Measurements from ENCODE around the gene CORIN.

Gene CORIN

GRCh38 chr4:47640911-47641310, 197.0 kb downstream of the CORIN start:
- TF ChIP-seq CTCF (conservative IDR thresholded peaks at IDR 0.05; ENCODE audit: low read depth), result no peak
- POLR2A ChIA-PET (ENCODE audit: low non-redundant PET), result no interaction called here
- no peak overlapping the region for H3K27ac ChIP-seq
- DNase-seq (ENCODE audit: low spot score), result no peak
- CTCF ChIA-PET, result no interaction called here

- ChIA-PET CTCF (no interaction called here), POLR2A (ENCODE audit: low non-redundant PET) (no interaction called here)
- DNase-seq (ENCODE audit: low spot score), result no peak
- no peak for TF ChIP-seq CTCF (conservative IDR thresholded peaks at IDR 0.05; ENCODE audit: low read depth)
- no peak overlapping the region for H3K27ac ChIP-seq
Measured at GRCh38 chr4:47639531-47639930, 198.3 kb downstream of the CORIN start.

DNA sequence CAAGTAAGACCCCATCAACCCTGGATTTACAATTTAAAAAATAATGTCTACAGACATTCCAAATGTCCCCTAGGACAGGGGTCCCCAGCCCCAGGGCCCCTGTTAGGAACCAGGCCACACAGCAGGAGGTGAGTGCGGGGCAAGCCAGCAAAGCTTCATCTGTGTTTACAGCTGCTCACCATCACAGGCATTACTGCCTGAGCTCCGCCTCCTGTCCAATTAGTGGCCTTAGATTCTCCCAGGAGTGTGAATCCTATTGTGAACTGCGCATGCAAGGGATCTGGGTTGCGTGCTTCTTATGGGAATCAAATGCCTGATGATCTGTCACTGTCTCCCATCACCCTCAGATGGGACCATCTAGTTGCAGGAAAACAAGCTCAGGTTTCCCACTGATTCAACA, 206.7 kb downstream of the CORIN start:
- ChIA-PET CTCF (no interaction called here), POLR2A (ENCODE audit: low non-redundant PET) (no interaction called here)
- no peak overlapping the region for H3K27ac ChIP-seq
- no peak for DNase-seq (ENCODE audit: low spot score)
- no peak for TF ChIP-seq CTCF (conservative IDR thresholded peaks at IDR 0.05; ENCODE audit: low read depth)

DNA sequence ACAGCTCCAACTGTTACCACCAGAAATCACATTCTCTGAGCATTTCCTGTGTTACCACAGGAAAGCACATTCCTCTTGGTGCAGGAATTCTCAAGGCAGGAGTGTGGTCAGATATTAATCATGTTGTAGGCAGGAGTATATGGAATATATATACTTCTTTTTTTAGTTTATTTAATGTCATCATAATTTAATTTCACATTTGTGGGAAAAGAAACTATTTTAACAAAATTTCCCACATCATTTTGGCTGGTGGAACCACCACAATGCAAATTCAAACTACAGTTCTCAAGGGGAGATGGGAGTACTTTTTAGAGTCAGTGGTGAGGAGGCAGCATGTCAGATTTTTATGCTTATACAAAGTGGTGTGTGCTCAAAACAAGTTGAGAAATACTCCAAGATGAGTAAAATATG, 213.8 kb downstream of the CORIN start:
- no peak for DNase-seq (ENCODE audit: low spot score)
- no peak for TF ChIP-seq CTCF (conservative IDR thresholded peaks at IDR 0.05; ENCODE audit: low read depth)
- POLR2A ChIA-PET (ENCODE audit: low non-redundant PET), result no interaction called here
- no peak overlapping the region for H3K27ac ChIP-seq
- CTCF ChIA-PET, result no interaction called here

GRCh38 chr4:47621181-47621580, 216.7 kb downstream of the CORIN start:
- POLR2A ChIA-PET (ENCODE audit: low non-redundant PET), result no interaction called here
- no peak overlapping the region for H3K27ac ChIP-seq
- no peak for TF ChIP-seq CTCF (conservative IDR thresholded peaks at IDR 0.05; ENCODE audit: low read depth)
- no peak for DNase-seq (ENCODE audit: low spot score)
- CTCF ChIA-PET, result interaction anchor here (0.8 kb wide), 1 partner anchor 78 kb away, joined by 3 read pairs; no protein-coding TSS in a partner anchor

- POLR2A ChIA-PET (ENCODE audit: low non-redundant PET), result no interaction called here
- CTCF ChIA-PET, result no interaction called here
- DNase-seq (ENCODE audit: low spot score), result no peak
- TF ChIP-seq CTCF (conservative IDR thresholded peaks at IDR 0.05; ENCODE audit: low read depth), result no peak
- H3K27ac ChIP-seq, result no peak overlapping the region
Measured at GRCh38 chr4:47619691-47620090, 218.2 kb downstream of the CORIN start.

DNA sequence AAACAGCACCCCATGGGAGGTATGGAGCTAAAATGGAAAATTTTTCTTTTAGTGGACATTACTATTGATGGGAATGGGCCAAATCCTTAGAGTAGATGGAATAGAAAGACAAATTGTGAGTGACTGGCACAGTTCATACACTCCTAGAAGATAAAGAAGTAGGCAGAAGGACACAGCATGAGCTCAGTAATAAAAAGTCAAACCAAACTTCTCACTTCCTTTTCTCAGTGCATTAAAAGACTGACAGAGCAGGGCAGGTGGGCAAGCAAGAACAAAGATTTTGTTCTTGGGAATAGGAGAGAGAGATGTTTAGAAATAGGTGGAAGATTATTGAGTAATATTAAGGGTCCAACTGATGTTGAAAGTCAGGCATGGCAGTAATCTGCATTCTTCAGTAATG, 220.3 kb downstream of the CORIN start:
- ChIA-PET CTCF (no interaction called here), POLR2A (ENCODE audit: low non-redundant PET) (no interaction called here)
- no peak for DNase-seq (ENCODE audit: low spot score)
- TF ChIP-seq CTCF (conservative IDR thresholded peaks at IDR 0.05; ENCODE audit: low read depth), result no peak
- no peak overlapping the region for H3K27ac ChIP-seq
